Mucosa of gallbladder (tissue), 1 donor: ENCODE measurements around the gene GNG7. TPM values are rescaled to one million over a fixed set of nuclear protein-coding genes. Genes with fewer than 3 reads are reported as not detected.
"Not testable (repeated sequence)": the region's sequence is repeated elsewhere in the genome, so short reads cannot be mapped to it uniquely, and the experiment has no call there.

Experiments used
- DNase-seq: peaks from one replicate; pipeline ENCODE4 v3.0.0-alpha.2; 2020; ENCODE audit warnings: low spot score
- total RNA-seq: library from RNA; stranded (reverse); gene quantifications from one replicate; pipeline ENCODE4 v1.2.1, GENCODE V29; 2021
- donor health status: DM: no; HTN: no; CAD: no.

GNG7 gene
- total RNA-seq, 1 donor from 2014 or later, result 12.4 TPM

DNA sequence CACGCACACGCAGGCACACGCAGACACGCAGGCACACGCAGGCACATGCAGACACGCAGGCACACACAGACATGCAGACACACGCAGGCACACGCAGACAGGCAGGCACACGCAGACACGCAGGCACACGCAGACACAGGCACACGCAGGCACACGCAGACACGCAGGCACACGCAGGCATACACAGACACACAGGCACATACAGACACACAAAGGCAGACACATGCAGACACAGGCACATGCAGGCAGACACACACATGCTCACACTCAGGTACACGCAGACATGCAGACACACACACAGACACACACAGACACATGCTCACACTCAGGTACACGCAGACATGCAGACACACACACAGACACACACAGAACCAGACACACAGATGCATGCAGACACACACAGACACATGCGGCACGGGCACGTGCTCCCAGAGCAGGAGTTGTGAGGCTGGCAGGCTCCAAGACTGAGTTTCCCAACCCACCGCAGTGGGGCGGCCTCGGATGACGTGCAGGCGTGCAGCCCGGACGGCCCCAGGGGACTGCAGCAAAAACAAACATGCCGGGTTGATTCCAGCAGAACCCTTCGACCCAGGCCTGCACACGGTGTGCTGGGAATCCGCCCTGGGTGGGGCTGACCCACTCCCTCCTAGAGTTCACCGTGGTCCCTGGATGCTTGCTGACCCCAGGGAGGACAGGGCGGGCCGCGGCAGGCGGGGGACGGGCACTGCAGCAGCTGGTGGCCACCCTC is 126.6 kb downstream of the GNG7 start:
- DNase-seq, result peak; percentile 72

DNA sequence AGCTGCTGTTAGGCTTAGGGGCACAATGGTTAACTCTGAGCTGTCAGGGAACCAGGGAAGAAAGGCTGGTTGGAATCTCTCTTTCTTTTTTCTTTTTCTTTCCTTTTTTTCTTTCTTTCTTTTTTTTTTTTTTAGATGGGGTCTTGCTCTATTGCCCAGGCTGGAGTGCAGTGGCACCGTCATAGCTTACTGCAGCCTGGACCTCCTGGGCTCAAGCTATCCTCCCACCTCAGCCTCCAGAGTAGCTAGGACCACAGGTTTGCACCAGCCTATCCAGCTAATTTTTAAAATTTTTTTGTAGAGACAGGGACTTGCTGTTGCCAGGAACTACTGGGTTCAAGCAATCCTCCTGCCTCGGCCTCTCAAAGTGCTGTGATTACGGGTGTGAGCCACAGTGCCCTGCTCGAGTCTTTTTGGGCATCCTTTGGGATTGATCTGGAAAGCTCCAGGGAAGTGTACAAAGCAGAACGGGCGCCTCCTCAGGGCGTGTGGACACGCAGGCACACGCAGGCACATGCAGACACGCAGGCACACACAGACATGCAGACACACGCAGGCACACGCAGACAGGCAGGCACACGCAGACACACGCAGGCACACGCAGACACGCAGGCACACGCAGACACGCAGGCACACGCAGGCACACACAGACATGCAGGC is 127.4 kb downstream of the GNG7 start:
- no peak for DNase-seq

DNA sequence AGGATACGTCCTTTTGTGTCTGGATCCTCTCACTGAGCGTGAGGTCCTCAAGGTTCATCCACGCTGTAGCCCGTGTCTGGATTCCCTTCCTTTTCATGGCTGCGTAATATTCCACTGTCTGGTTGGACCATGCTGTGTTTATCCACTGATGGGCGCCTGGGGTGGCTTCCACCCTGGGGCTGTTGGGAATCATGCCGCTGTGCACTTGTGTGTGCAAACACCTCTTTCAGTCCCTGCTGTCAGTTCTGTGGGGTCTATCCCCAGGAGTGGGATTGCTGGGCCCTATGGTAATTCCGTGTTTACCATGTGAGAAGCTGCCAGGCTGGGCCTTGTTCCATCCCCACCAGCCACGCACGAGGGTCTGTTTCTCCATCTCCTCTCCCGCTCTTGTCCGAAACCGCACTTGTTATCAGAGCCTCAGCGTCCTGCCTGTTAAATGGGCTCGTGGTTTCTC is 128.0 kb downstream of the GNG7 start:
- DNase-seq, result no peak

DNA sequence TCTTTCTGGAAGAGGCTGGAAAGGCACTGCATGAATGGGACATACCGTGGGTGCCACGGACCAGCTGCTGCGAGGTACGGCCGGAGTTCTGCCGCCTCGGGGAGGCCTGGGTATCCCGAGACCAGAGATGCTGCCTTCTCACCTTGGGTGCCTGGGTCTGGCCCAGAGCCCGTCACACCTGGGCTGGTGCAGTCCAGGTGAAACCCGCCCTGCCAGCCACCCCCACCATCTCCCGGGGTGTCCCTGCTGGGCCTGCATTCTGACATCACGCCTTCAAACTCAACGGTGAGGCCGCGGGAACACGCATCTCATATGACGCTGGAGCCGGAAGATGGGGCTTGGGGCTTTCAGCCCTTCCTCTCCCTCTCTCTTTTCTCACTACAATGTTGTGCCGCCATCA is 128.6 kb downstream of the GNG7 start:
- no peak for DNase-seq

DNA sequence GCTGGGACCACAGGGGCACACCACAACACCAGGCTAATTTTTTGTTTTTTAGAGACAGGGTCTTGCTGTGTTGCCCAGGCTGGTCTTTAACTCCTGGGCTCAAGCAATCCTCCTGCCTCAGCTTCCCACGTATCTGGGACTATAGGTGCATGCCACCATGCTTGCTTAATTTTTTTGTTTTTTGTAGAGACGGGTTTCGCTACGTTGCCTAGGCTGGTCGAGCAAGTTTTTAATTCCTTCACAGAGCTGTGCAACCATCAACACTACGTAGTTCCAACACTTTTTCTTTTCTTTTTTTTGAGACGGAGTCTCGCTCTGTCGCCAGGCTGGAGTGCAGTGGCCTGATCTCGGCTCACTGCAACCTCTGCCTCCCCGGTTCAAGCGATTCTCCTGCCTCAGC is 130.3 kb downstream of the GNG7 start:
- DNase-seq, result not testable (repeated sequence)

DNA sequence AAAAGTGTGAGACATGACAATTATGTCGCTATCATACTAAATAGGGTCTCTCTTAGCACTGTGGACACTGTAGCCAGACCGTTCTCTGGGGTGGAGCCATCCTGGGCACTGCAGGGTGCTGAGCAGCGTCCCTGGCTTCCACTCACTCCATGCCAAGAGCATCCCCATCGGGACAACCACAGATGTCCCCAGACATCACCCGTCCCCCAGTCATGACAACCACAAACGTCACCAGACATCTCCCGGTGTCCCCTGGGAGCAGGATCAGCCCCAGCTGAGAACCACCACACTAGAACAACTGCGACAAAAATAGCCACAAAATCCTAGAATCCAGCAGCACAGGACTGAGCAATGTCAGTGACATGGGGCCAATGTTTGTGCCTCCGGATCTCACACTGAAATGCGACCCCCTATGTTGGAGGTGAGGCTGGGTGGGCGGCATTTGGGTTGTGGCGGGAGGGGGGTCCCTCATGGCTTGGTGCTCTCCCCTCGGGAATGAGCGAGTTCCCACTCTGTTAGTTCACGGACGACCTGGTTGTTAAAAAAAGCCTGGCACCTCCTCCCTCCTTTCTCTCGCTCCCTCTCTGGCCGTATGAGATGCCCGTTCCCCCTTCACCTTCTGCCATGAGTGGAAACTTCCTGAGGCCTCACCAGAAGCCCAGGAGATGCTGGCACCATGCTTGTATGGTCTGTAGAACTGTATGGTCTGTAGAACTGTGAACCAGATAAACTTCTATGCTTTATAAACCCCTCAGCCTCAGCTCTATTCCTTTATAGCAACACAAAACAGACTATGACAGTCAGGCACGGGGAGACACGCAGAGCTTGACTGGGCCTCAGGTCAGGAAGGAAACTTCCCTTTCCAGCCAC is 132.7 kb downstream of the GNG7 start:
- no peak for DNase-seq

DNA sequence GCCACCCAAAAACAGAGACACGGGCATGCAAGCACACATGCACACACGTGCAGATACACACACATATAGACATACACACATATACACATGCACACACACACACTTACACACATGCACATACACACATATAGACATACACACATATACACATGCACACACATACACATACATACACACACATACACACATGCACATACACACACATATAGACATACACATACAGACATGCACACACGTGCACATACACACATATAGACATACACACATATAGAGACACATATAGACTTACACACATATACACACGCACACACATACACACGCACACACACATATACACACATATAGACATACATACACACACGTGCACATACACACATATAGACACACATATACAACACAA is 134.5 kb downstream of the GNG7 start:
- DNase-seq, result no peak

DNA sequence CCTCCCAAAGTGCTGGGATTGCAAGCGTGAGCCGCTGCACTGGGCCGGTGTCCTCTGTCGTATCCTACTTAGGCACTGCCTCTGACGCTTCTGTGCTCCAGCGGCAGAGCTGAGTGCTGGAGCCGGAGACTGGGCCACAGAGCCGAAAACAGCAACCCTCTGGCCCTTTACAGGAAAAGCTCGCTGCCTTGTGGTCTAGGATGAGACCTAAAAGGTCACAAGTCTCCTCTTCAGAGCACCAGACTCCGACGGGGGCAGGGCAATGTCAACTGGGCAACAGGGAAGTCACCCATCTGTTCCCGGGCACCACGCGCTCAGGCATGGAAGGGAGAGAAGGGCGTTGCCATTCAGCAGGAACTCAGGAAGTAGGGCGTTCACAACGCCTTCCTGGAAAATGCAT is 134.9 kb downstream of the GNG7 start:
- DNase-seq, result peak; percentile 61

DNA sequence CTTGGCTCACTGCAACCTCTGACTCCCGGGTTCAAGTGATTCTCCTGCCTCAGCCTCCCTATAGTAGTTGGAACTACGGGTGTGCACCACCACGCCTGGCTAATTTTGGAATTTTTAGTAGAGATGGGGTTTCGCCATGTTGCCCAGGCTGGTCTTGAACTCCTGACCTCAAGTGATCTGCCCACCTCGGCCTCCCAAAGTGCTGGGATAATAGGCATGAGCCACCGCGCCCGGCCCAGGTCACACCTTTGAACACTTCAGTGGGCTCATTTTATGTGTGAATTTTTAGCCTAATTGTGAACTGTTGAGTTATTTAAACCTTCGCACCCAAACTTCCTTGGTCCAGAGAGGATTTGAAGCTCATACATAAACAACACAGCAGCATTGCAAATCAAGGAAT is 138.9 kb downstream of the GNG7 start:
- not testable (repeated sequence) for DNase-seq

DNA sequence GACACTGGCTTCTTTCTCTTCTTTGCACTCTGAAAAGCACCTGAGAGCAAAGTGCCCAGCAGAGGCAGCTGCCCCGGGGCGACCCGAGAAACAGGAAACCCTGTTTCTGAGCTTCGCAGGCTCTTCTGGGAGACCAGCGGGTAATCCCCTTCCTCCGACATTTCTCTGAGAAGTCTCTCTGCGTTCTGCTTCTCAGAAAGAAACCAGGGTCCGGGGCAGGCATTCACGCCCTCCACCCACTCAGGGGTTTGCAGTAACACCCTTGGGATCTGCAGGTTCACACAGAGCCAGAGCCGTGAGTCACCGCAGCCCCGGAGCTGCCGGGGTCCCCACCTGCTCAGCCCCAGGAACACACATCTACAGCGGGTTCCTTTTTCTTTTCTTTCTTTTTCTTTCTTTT is 140.6 kb downstream of the GNG7 start:
- no peak for DNase-seq

DNA sequence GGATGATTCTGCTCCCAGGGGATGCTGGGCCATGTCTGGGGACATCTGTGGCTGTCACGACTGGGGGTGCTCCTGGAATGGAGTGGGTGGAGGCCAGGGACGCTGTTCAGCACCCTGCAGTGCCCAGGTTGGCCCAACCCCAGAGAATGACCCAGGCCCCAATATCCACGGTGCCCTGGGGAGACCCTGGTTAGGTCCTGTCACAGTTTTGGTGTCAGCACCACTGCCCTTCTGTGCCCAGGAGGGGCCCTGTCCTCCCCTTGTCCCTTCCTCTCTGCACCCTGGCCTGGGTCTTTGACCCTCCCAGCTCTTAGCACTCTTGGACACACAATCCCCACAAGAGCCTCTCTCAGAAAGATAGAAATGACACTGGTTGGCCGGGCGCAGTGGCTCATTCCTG is 141.3 kb downstream of the GNG7 start:
- no peak for DNase-seq

DNA sequence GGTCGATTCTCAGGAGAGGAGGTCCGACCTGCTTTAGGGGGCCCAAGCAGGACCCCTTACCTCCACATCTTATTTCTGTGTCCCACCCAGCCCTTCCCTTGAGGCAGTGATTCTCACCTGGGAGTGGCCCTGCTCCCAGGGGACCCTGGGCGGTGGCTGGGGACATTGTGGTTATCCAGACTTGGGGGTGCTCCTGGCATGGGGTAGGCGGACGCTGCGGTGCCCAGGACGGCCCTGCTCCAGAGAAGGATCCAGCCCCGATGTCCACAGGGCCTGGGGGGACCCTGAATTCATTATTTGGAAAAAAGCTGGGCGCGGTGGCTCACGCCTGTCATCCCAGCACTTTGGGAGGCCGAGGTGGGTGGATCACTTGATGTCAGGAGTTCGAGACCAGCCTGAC is 142.1 kb downstream of the GNG7 start:
- DNase-seq, result no peak

DNA sequence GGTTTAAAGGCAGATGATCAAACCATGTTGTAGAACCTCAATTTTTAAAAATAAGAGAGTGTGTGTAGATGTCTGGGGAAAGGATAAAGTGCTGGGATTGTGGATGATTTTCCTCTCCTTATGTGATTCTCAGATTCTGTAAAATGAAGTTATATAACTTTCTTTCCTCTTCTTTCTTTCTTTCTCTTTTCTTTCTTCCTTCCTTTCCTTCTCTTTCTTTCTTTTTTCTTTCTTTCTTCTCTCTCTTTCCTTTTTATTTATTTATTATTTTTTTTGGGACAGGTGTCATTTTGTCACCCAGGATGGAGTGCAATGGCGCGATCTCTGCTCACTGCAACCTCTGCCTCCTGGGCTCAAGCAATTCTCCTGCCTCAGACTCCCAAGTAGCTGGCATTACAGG is 144.0 kb downstream of the GNG7 start:
- no peak for DNase-seq

DNA sequence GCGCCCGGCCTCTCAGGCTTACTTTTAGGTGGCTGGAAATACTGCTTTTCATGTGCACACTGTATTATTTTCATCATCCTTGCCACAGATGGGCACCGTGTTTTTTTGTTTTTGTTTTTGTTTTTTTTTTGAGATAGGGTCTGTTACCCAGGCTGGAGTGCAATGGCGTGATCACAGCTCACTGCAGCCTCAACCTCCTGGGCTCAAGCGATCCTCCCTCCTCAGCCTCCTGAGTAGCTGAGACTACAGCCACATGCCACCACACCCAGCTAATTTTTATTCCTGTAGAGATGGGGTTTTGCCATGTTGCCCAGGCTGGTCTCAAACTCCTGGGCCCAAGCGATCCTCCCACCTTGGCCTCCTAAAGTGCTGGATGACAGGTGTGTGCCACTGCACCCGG is 144.4 kb downstream of the GNG7 start:
- DNase-seq, result not testable (repeated sequence)

DNA sequence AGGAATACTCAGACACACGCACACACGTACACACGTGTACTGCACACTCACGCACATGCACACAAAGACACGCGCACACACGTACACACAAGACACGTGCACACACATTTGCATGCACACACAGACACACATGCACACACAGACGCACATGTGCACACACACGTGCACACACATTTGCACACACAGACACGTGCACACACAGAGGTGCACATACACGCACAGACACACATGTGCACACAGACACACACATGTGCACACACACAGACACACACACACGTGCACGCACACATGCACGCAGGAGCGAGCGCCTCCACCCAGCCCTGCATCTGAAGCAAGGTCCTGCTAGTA is 145.4 kb downstream of the GNG7 start:
- DNase-seq, result no peak

DNA sequence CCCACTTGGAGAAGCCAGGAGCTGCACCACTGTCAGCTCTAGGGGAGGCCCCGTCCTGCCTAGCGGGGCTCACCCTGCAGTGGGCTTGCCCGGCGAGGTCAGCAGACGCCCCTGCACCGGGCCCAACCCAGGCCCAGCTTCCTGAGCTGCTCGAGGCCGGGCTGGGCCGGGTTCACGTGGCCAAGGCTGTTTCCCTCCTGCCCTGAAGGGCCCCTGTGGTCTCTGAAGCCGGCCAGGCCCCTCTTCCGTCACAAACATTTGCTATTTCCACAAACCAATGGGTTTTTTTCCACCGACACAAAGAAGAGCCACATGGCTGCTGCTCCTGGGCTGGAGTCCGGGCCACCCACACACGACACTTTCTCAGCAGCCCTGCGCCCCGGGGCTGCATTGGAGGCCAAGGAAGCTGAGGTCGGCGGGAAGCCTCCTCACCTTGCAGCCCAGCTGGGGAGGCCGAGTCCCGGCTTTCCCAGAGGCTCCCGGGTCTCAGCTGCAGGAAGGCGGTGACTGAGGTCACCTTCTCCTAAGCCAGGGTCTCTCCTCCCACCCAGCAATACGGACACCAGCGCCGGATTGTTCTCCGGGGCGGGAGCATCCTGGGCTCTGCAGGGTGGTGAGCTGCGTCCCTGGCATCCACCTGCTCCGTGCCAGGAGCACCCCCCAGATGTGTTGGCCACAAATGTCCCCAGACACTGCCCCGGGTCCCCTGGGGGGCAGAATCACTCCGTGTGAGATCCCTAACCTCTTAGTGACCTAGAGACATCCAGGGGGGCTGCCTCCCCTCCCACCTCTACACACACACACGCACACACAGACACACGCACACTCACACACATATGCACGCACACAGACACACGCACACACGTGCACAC is 146.0 kb downstream of the GNG7 start:
- no peak for DNase-seq

DNA sequence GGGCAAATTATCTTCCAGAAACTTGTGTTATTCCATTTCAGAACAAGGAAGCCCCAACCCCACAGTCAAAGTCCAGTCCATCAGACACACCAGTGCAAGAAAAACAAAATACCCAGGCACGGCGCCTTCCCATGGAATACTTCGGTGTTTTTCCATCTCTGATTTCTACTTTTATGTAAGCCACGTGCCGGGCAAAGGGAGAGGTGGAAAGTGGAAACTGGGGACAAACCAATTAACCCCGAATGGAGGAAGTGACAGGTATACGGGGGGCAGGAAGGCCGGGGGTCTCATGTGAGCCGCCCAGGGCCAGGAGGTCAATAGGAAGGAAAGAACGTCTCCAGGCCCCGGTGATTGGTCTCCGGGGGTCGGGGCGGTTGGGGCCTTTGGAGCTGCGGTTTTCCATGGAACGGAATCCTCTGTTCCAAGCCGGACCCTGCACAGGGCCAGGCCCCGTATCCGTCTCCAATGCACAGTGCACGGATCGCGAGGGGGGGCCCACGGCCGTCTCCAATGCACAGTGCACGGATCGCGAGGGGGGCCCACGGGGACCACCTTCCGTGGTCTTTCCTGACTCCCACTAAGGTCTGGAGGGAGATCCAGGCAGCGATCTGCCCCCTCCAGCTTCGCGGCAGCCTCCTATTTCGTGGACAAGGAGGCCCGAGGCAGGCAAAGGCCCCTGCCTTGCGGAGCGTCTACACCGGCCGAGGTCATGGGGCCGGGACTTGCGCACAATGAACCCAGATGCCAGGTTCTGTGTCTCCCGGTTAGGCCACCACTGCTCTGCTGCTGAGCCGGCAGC is 146.9 kb downstream of the GNG7 start:
- DNase-seq, result no peak

DNA sequence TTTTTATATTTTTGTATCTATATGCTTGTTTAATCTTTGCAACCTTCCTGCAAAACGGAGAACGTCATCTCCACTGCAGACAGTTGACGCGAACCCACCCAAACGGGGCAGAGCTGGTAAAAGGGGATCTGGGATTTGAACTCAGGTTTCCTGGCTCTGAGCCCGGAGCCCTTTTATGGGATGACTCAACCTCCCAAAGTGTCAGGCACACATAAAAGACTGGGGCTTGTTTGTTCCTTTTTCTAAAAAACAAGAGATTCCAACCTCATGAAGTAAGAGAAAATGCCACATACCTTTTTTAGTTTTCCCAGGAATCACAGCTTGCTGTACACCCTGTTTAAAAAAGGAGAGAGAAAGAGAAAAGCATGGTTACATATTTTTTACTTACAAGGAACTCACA is 147.6 kb downstream of the GNG7 start:
- no peak for DNase-seq

DNA sequence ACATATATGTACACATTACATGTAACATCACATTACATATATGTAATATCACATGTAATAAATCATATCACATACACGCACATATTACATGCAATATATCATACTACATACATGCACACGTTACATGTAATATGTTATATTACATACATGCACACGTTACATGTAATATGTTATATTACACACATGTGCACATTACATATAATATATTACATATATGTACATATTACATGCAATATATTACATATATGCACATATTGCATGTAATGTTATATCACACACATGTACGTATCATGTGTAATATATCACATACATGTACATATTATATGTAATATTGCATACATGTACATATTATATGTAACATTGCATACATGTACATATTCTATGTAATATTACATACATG is 149.0 kb downstream of the GNG7 start:
- DNase-seq, result no peak

DNA sequence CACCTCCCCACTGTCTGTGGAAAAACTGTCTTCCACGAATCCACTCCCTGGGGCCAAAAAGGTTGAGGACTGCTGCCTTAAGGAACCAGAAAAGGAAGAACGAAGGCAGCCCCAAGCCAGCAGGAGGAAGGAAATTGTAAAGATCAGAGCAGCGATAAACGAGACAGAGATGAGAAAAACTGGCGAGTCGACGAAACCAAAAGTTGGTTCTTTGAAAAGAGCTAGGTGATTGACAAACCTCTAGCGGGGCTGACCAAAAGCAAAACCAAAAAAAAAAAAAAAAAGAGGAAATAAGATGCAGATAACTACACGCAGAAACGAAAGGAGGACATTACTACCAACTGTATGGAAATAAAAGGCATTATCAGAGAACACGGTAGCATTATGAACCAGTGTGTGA is 149.6 kb downstream of the GNG7 start:
- no peak for DNase-seq

DNA sequence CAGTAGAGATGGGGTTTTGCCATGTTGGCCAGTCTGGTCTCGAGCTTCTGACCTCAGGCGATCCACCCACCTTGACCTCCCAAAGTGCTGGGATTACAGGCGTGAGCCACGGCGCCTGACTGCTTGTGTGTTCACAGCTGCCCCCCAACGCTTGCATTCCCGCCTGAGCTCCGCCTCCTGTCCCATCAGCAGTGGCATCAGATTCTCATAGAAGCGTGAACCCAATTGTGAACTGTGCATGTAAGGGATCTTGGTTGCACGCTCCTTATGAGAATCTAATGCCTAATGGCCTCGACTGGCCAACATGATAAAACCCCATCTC is 150.7 kb downstream of the GNG7 start:
- no peak for DNase-seq
